HepG2 (cell line): Measurements from ENCODE around the gene GFAP. TPM values are rescaled to one million over a fixed set of nuclear protein-coding genes. Genes with fewer than 3 reads are reported as not detected.
A peak's percentile ranks its signal among the peaks of the same experiment; 100 is the strongest.

Experiments used
- AHDC1 ChIP-seq: sonication (generic); formaldehyde crosslinking; IDR thresholded peaks from 2 replicates; pipeline ENCODE4 v1.5.1; 2020; ENCODE audit warnings: mild to moderate bottlenecking, missing genetic modification reagents, borderline replicate concordance
- BHLHE40 ChIP-seq: IDR thresholded peaks from 2 replicates; pipeline ENCODE4 v1.6.1; 2011; ENCODE audit warnings: low read length, improper control_type of control experiment
- FOXK1 ChIP-seq: sonication (generic); formaldehyde crosslinking; IDR thresholded peaks from 2 replicates; pipeline ENCODE4 v1.4.0; 2020; ENCODE audit warnings: low read depth, missing genetic modification reagents, borderline replicate concordance
- GMEB2 ChIP-seq: IDR thresholded peaks from 2 replicates; pipeline ENCODE4 v1.6.1; 2016; ENCODE audit warnings: missing biosample characterization, missing genetic modification reagents, low read depth
- HNRNPL ChIP-seq: fragments of 200-400 bp; formaldehyde crosslinking; IDR thresholded peaks from 2 replicates; pipeline ENCODE4 v1.6.1; 2017; ENCODE audit warnings: mild to moderate bottlenecking, low read depth, low read length
- HOXA5 ChIP-seq: sonication (generic); formaldehyde crosslinking; IDR thresholded peaks from 2 replicates; pipeline ENCODE4 v1.4.0; 2020; ENCODE audit warnings: missing genetic modification reagents
- KDM5A ChIP-seq: fragments of 200-600 bp; sonication (generic); IDR thresholded peaks from 2 replicates; pipeline ENCODE4 v1.7.0; 2018; ENCODE audit warnings: antibody characterized with exemption, mild to moderate bottlenecking, low read length, borderline replicate concordance
- MEF2D ChIP-seq: sonication (generic); formaldehyde crosslinking; IDR thresholded peaks from 2 replicates; pipeline ENCODE4 v1.5.1; 2020; ENCODE audit warnings: mild to moderate bottlenecking, missing genetic modification reagents
- NFE2L2 ChIP-seq: fragments of 150-350 bp; IDR thresholded peaks from 2 replicates; pipeline ENCODE4 v1.6.1; 2014; ENCODE audit warnings: low read length
- ONECUT2 ChIP-seq: sonication (generic); formaldehyde crosslinking; IDR thresholded peaks from 2 replicates; pipeline ENCODE4 v1.4.0; 2020; ENCODE audit warnings: missing genetic modification reagents
- PAF1 ChIP-seq: IDR thresholded peaks from 2 replicates; pipeline ENCODE4 v1.6.1; 2016; ENCODE audit warnings: missing genetic modification reagents, missing compliant biosample characterization
- RAD51 ChIP-seq: fragments of 450-650 bp; IDR thresholded peaks from 2 replicates; pipeline ENCODE4 v1.6.1; 2016; ENCODE audit warnings: borderline replicate concordance
- RBFOX2 ChIP-seq: fragments of 200-400 bp; formaldehyde crosslinking; IDR thresholded peaks from 2 replicates; pipeline ENCODE4 v1.6.1; 2017; ENCODE audit warnings: low read depth, mild to moderate bottlenecking, low read length
- RBM39 ChIP-seq: fragments of 200-400 bp; formaldehyde crosslinking; IDR thresholded peaks from one replicate; pipeline ENCODE4 v1.6.1; 2018; ENCODE audit warnings: antibody characterized with exemption, mild to moderate bottlenecking, low read depth, low read length; ENCODE audit not compliant: poor library complexity, severe bottlenecking
- RELA ChIP-seq: sonication (generic); formaldehyde crosslinking; IDR thresholded peaks from 2 replicates; pipeline ENCODE4 v1.4.0; 2020; ENCODE audit warnings: missing genetic modification reagents
- RFX5 ChIP-seq: IDR thresholded peaks from 2 replicates; pipeline ENCODE4 v1.6.1; 2011; ENCODE audit warnings: low read depth, low read length, improper control_type of control experiment
- ZFP36L2 ChIP-seq: sonication (generic); formaldehyde crosslinking; IDR thresholded peaks from 2 replicates; pipeline ENCODE4 v1.4.0; 2020; ENCODE audit warnings: missing genetic modification reagents
- ZKSCAN5 ChIP-seq: sonication (generic); formaldehyde crosslinking; IDR thresholded peaks from 2 replicates; pipeline ENCODE4 v1.5.1; 2020; ENCODE audit warnings: mild to moderate bottlenecking, missing genetic modification reagents
- ZNF124 ChIP-seq: sonication (generic); formaldehyde crosslinking; IDR thresholded peaks from 2 replicates; pipeline ENCODE4 v1.4.0; 2020; ENCODE audit warnings: missing genetic modification reagents
- ZNF160 ChIP-seq: sonication (generic); formaldehyde crosslinking; IDR thresholded peaks from 2 replicates; pipeline ENCODE4 v1.8.0; 2022; ENCODE audit warnings: mild to moderate bottlenecking, inconsistent platforms, missing genetic modification reagents
- ZNF644 ChIP-seq: IDR thresholded peaks from 2 replicates; pipeline ENCODE4 v1.6.1; 2016; ENCODE audit warnings: low read depth
- polyA plus RNA-seq, 8 experiments: library from polyadenylated mRNA; depleted of rRNA in 3 of 8; stranded (reverse) in 7 of 8; unstranded in 1 of 8; fragments of >200 nt; fragmentation: Illumina TruSeq in 4 of 8; extraction: Trizol in 4 of 8; gene quantifications; 2 replicates each; pipeline versions ENCODE4 v1.2.1 to v1.2.3, GENCODE V29; 2011 to 2016; ENCODE audit warnings: low read depth in 4 of 8, missing spikeins in 1 of 8, mixed read lengths in 1 of 8; ENCODE audit not compliant: insufficient read depth in 1 of 8
- total RNA-seq, 5 experiments: library from RNA; depleted of rRNA; stranded (reverse); fragments of >200 nt; fragmentation: Illumina TruSeq; extraction: Trizol; gene quantifications; 2 replicates each; pipeline ENCODE4 v1.2.3, GENCODE V29; 2016; ENCODE audit warnings: low read depth in 1 of 5
- TF ChIP-seq, protein P1 (sequence below): IDR thresholded peaks from 2 replicates; pipeline ENCODE4 v1.6.1; 2016; ENCODE audit warnings: control low read depth

Gene GFAP
- total and polyA plus RNA-seq, 2 of the 13 experiments (the other 11 are each of a cell fraction or from before 2014, with no cell fraction given), result 0.11 to 0.29 TPM

GRCh38 chr17:44956998-44957981 lies 42.0 kb upstream of the GFAP start (continued):
- TF ChIP-seq, protein P1, sequence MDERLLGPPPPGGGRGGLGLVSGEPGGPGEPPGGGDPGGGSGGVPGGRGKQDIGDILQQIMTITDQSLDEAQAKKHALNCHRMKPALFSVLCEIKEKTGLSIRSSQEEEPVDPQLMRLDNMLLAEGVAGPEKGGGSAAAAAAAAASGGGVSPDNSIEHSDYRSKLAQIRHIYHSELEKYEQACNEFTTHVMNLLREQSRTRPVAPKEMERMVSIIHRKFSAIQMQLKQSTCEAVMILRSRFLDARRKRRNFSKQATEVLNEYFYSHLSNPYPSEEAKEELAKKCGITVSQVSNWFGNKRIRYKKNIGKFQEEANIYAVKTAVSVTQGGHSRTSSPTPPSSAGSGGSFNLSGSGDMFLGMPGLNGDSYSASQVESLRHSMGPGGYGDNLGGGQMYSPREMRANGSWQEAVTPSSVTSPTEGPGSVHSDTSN (CRISPR knock-in tag), result peak; percentile 45; the same call in 1 of the 2 replicates
- TF ChIP-seq PAF1 (no peak), FOXK1 (no peak), ZKSCAN5 (no peak), ONECUT2 (CRISPR knock-in tag) (no peak), KDM5A (no peak), BHLHE40 (no peak), RBFOX2 (no peak), GMEB2 (CRISPR knock-in tag) (no peak), RBM39 (no peak), NFE2L2 (no peak), MEF2D (CRISPR knock-in tag) (no peak), AHDC1 (CRISPR knock-in tag) (no peak), ZNF644 (CRISPR knock-in tag) (no peak), HNRNPL (no peak), RELA (CRISPR knock-in tag) (no peak), ZFP36L2 (CRISPR knock-in tag) (no peak), ZNF124 (CRISPR knock-in tag) (no peak), RFX5 (no peak), ZNF160 (no peak), RAD51 (no peak), HOXA5 (CRISPR knock-in tag) (no peak)
